Osteoblast (primary cell): ENCODE measurements around the gene METTL2B. TPM values are rescaled to one million over a fixed set of nuclear protein-coding genes. Genes with fewer than 3 reads are reported as not detected.
"Not testable (repeated sequence)": the region's sequence is repeated elsewhere in the genome, so short reads cannot be mapped to it uniquely, and the experiment has no call there.

Experiments used
- DNase-seq: peaks from one replicate; pipeline ENCODE4 v3.0.0; 2011; ENCODE audit warnings: low spot score, mixed read lengths; ENCODE audit not compliant: insufficient read length; ENCODE audit errors: missing footprints
- H2AFZ ChIP-seq: 2 replicates; pipeline ENCODE4 v1.6.0; 2011; ENCODE audit warnings: mild to moderate bottlenecking, low read length
- H3K27ac ChIP-seq: 2 replicates; pipeline ENCODE4 v1.5.1; 2011; ENCODE audit warnings: mild to moderate bottlenecking, low read depth, low read length, moderate library complexity
- H3K27me3 ChIP-seq: 2 replicates; pipeline ENCODE4 v1.6.0; 2012; ENCODE audit warnings: mild to moderate bottlenecking, control low read depth, inconsistent platforms, low read length, moderate library complexity; ENCODE audit not compliant: insufficient read depth
- H3K36me3 ChIP-seq: 2 replicates; pipeline ENCODE4 v1.5.1; 2011; ENCODE audit warnings: mild to moderate bottlenecking, low read length, control low read depth, moderate library complexity; ENCODE audit not compliant: insufficient read depth
- H3K4me1 ChIP-seq: 2 replicates; pipeline ENCODE4 v1.5.1; 2011; ENCODE audit warnings: mild to moderate bottlenecking, low read length, control low read depth, moderate library complexity; ENCODE audit not compliant: insufficient read depth
- H3K4me2 ChIP-seq: 2 replicates; pipeline ENCODE4 v1.6.0; 2011; ENCODE audit warnings: mild to moderate bottlenecking, low read length; ENCODE audit not compliant: insufficient read depth
- H3K4me3 ChIP-seq: fragments of 200-600 bp; sonication (generic); 3 replicates; pipeline ENCODE4 v1.5.1; 2012; ENCODE audit warnings: mild to moderate bottlenecking, low read length, inconsistent platforms; ENCODE audit not compliant: insufficient read depth
- H3K79me2 ChIP-seq: 2 replicates; pipeline ENCODE4 v1.6.0; 2012; ENCODE audit warnings: mild to moderate bottlenecking, low read length, control low read depth, inconsistent platforms; ENCODE audit not compliant: insufficient read depth
- H3K9me3 ChIP-seq: 2 replicates; pipeline ENCODE4 v1.5.1; 2011; ENCODE audit warnings: low read depth, low read length, control low read depth
- H4K20me1 ChIP-seq: 2 replicates; pipeline ENCODE4 v1.6.0; 2012; ENCODE audit warnings: mild to moderate bottlenecking, low read length, control low read depth; ENCODE audit not compliant: insufficient read depth
- total RNA-seq: library from RNA; depleted of rRNA; stranded (reverse); fragments of >200 nt; gene quantifications from 2 replicates; pipeline ENCODE4 v1.2.3, GENCODE V29; 2012
- TF ChIP-seq, protein P1 (sequence below): IDR thresholded peaks from 2 replicates; pipeline ENCODE4 v1.5.1; 2011; ENCODE audit warnings: mild to moderate bottlenecking, low read depth, low read length, moderate library complexity; ENCODE audit errors: extremely low read depth

Gene METTL2B
- total RNA-seq, 1 donor: 30.8 TPM

DNA sequence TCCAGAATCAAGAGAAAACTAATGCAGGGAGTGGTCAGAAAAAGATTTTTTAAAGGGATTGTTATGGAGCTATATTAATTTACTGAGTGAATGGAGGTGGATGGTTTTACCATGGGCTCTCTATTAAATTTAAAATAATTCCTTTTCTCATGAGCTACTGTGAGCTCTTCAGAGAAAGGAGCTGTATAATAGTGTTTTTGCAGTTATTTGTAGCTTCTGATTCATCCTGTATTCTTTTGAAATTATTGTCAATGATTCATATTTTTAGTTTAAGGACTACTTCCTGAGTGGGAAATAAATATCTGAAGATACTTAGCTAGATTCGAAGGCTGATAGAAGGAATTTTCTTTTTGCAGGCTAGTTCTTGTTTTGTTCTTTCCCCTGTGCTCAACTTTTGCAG lies 56.4 kb downstream of the METTL2B start:
- peaks cover 12% of the 10 kb centered on the region for H3K36me3 ChIP-seq
- peak overlapping the region; percentile 78 for H3K27ac ChIP-seq
- H3K4me1 ChIP-seq, H3K9me3 ChIP-seq, H3K27me3 ChIP-seq, H4K20me1 ChIP-seq, H2AFZ ChIP-seq: not testable (repeated sequence)
- H3K4me2 ChIP-seq: peak overlapping the region; percentile 90
- peak overlapping the region; percentile 77 for H3K4me3 ChIP-seq
- peak; percentile 71 for DNase-seq
- H3K79me2 ChIP-seq: peaks cover 51% of the 10 kb centered on the region

DNA sequence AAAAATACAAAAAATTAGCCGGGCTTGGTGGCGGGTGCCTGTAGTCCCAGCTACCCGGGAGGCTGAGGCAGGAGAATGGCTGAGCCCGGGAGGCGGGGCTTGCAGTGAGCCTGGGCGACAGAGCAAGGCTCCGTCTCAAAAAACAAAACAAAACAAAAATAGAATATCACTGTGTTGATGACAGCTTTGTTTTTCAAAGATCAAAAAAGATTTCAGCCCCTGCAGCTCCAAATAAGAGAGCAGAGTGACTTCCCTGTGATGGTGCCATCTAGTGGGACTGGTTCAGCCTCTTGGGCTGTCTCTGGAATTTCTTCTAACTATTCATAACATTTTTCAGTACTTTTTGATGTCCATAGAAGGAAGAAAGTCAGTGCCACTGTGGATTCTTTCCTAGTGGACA lies 60.9 kb downstream of the METTL2B start:
- H4K20me1 ChIP-seq: peaks cover 10% of the 10 kb centered on the region
- H2AFZ ChIP-seq, H3K27ac ChIP-seq, H3K4me1 ChIP-seq, H3K27me3 ChIP-seq, H3K9me3 ChIP-seq, DNase-seq, H3K4me3 ChIP-seq, H3K4me2 ChIP-seq: not testable (repeated sequence)
- H3K36me3 ChIP-seq: peaks cover 27% of the 10 kb centered on the region
- TF ChIP-seq, protein P1, sequence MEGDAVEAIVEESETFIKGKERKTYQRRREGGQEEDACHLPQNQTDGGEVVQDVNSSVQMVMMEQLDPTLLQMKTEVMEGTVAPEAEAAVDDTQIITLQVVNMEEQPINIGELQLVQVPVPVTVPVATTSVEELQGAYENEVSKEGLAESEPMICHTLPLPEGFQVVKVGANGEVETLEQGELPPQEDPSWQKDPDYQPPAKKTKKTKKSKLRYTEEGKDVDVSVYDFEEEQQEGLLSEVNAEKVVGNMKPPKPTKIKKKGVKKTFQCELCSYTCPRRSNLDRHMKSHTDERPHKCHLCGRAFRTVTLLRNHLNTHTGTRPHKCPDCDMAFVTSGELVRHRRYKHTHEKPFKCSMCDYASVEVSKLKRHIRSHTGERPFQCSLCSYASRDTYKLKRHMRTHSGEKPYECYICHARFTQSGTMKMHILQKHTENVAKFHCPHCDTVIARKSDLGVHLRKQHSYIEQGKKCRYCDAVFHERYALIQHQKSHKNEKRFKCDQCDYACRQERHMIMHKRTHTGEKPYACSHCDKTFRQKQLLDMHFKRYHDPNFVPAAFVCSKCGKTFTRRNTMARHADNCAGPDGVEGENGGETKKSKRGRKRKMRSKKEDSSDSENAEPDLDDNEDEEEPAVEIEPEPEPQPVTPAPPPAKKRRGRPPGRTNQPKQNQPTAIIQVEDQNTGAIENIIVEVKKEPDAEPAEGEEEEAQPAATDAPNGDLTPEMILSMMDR: peak; percentile 39
- peaks cover 87% of the 10 kb centered on the region for H3K79me2 ChIP-seq

DNA sequence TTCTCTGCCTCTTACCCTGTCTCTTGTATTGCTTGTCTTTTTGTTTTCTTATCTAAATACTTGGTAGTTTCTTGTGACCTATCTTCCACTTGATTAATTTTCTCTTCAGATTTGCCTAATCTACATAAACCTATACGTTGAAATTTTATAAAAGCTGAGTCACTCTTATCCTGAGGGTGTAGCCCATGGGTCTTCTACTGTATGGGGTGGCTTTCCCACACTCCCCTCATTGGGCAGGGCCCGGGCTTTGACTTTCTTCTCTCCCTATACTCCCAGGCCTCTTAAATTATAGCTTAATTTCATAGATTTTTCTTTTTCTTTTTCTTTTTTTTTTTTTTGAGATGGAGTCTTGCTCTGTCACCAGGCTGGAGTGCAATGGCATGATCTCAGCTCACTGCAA lies 66.0 kb downstream of the METTL2B start:
- not testable (repeated sequence) for H3K4me2 ChIP-seq, DNase-seq, H3K4me1 ChIP-seq, H3K27me3 ChIP-seq, H2AFZ ChIP-seq, H3K9me3 ChIP-seq, H3K4me3 ChIP-seq, H3K27ac ChIP-seq
- Histone ChIP-seq H4K20me1 (peaks cover 15% of the 10 kb centered on the region), H3K36me3 (peaks cover 32% of the 10 kb centered on the region), H3K79me2 (peaks cover 95% of the 10 kb centered on the region)

- not testable (repeated sequence) for H3K27ac ChIP-seq, H3K4me3 ChIP-seq, H3K4me2 ChIP-seq, H3K4me1 ChIP-seq, H3K27me3 ChIP-seq, H2AFZ ChIP-seq, H3K9me3 ChIP-seq, DNase-seq
- Histone ChIP-seq H3K79me2 (peaks cover 96% of the 10 kb centered on the region), H3K36me3 (peaks cover 34% of the 10 kb centered on the region), H4K20me1 (peaks cover 16% of the 10 kb centered on the region)
Measured at GRCh38 chr7:128543300-128543699, 66.8 kb downstream of the METTL2B start.

- not testable (repeated sequence) for H2AFZ ChIP-seq, H3K4me3 ChIP-seq, H3K27ac ChIP-seq, DNase-seq, H3K9me3 ChIP-seq, H3K27me3 ChIP-seq, H3K4me2 ChIP-seq, H3K4me1 ChIP-seq
- Histone ChIP-seq H3K79me2 (peaks cover 93% of the 10 kb centered on the region), H4K20me1 (peaks cover 14% of the 10 kb centered on the region), H3K36me3 (peaks cover 27% of the 10 kb centered on the region)
Measured at GRCh38 chr7:128546319-128546851, 69.8 kb downstream of the METTL2B start.

GRCh38 chr7:128550920-128551319 lies 74.4 kb downstream of the METTL2B start:
- TF ChIP-seq, protein P1: no peak
- no peaks in the 10 kb centered on the region for H3K27me3 ChIP-seq
- no peak overlapping the region for H3K27ac ChIP-seq
- peaks cover 13% of the 10 kb centered on the region for H3K36me3 ChIP-seq
- H3K4me3 ChIP-seq: no peak overlapping the region
- H3K4me1 ChIP-seq: no peaks in the 10 kb centered on the region
- no peaks in the 10 kb centered on the region for H3K9me3 ChIP-seq
- H4K20me1 ChIP-seq: peaks cover 16% of the 10 kb centered on the region
- no peak for DNase-seq
- no peak overlapping the region for H3K4me2 ChIP-seq
- H3K79me2 ChIP-seq: peaks cover 75% of the 10 kb centered on the region
- H2AFZ ChIP-seq: no peak overlapping the region

GRCh38 chr7:128554394-128554793 lies 77.8 kb downstream of the METTL2B start:
- not testable (repeated sequence) for H3K9me3 ChIP-seq, H3K36me3 ChIP-seq, H4K20me1 ChIP-seq, DNase-seq, H3K4me2 ChIP-seq, H2AFZ ChIP-seq, H3K4me3 ChIP-seq, H3K27ac ChIP-seq, H3K27me3 ChIP-seq, H3K4me1 ChIP-seq
- peaks cover 68% of the 10 kb centered on the region for H3K79me2 ChIP-seq
